ENCODE measurements around the gene ANKRD12.

DNA sequence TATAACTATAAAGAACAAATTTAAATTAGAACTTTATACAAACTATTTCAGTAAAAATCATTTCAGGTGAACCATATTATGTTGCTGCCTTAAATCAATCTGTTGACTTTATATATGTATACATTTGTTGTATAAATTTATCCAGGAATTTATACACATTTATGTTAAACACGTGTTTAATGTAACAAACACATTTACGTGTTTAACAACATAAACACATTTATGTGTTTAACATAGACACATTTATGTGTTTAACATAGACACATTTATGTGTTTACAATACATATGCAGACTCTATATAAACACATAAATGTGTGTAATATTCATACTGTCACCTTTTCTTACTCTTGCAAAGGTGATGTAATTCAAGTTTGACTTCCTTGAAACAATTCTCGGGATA is 122.6 kb downstream of the ANKRD12 start:
- TF ChIP-seq POLR2A (IDR thresholded peaks at IDR 0.05) (no peak), CTCF (IDR thresholded peaks at IDR 0.05) (no peak), POLR2AphosphoS5 (IDR thresholded peaks at IDR 0.05) (no peak), EP300 (IDR thresholded peaks at IDR 0.05) (no peak)

Data from upper lobe of left lung (tissue), 4 donors.